ENCODE data around the gene NTSR1.

GRCh38 chr20:62685781-62686555, 22.7 kb upstream of the NTSR1 start:
- TF ChIP-seq YY1 (IDR thresholded peaks at IDR 0.05; ENCODE audit: insufficient read depth, insufficient read length) (no peak), ZNF274 (IDR thresholded peaks at IDR 0.05; ENCODE audit: low read depth, low read length) (no peak)

Data from NT2/D1 (cell line).